GM10266 (cell line): ENCODE results near the gene FBXO40.
A peak's percentile ranks its signal among the peaks of the same experiment; 100 is the strongest.

ENCODE experiments used
- DNase-seq: peaks from one replicate; pipeline ENCODE4 v3.0.0; 2012; ENCODE audit errors: extremely low spot score
- TF ChIP-seq, protein P1 (sequence below): IDR thresholded peaks from 2 replicates; pipeline ENCODE4 v1.5.1; 2012; ENCODE audit warnings: mild to moderate bottlenecking, low read depth; ENCODE audit not compliant: control insufficient read depth, insufficient read depth; ENCODE audit errors: missing control alignments

The FBXO40 gene

DNA sequence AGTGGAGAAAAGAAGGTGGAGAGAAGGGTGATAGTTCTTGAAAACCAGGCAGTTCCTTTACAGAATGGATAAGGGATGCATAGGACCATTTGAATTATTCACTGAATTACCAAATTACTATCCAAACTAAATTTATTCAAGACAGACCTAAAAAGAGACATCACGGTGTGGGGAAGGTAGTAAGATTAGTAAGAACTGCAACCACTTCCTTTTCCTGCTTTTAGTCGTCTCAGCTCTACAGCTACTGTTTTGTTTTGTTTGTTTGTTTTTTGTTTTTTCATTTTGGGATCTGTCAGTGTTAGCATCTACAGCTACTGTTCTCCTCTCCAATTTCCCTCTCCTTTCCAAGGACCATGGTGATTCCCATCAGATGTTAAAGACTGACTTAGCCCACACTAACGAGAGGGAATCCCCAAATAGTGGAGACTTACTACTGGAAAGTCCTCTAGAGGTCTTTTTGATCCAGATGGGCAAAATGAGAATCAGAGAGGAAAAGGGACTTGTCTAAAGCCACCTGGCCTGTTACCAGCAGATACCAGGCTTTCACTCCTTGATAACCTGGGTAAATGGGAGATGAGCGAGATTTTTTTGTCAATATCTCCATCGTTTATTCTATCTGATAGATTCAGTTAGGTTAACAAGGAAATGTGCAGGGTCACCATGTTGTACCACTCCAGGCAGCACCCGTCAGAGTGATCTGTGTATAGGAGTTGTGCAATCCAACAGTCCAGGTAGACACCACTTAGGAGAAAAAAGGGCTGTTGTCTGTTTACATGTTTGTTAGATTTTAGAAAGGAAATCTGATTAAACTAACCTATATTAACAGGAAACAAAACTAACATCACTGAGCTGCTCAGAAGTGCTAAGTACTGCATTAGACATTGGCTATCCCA is 61.6 kb downstream of the FBXO40 start:
- TF ChIP-seq, protein P1, sequence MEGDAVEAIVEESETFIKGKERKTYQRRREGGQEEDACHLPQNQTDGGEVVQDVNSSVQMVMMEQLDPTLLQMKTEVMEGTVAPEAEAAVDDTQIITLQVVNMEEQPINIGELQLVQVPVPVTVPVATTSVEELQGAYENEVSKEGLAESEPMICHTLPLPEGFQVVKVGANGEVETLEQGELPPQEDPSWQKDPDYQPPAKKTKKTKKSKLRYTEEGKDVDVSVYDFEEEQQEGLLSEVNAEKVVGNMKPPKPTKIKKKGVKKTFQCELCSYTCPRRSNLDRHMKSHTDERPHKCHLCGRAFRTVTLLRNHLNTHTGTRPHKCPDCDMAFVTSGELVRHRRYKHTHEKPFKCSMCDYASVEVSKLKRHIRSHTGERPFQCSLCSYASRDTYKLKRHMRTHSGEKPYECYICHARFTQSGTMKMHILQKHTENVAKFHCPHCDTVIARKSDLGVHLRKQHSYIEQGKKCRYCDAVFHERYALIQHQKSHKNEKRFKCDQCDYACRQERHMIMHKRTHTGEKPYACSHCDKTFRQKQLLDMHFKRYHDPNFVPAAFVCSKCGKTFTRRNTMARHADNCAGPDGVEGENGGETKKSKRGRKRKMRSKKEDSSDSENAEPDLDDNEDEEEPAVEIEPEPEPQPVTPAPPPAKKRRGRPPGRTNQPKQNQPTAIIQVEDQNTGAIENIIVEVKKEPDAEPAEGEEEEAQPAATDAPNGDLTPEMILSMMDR: no peak
- peak; percentile 32 for DNase-seq

DNA sequence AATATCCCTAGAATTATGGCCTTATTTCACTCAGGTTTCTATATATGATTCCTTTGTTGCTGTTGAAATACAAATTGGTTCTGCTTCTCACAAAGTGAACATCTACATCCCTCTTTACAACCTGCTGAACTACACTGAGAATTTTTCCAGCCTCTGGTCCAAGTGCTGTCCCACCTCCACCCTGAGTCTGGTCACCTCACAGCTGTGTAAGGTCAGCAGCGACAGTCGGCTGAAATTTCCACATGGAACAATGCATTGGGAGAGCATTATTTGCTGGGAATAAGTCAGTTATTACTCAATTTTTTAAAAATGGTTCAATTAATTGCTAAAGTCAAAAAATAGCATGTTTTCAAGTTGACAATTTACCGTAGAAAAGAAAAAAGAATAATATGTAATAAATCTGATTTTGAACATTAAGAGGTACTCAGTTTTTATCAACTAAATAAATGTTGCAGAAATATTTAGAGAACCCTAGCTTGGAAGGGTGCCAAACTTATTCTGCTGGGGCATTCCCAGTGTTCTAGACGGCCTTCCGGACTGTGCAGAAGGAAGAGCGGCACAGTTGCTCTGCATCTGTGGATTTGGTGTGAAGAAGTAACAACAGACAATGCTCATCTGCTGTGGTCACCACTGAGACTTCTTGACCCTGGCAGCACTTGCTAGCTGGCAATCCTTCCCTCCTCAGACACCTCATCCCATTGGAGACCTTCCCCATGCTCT is 65.7 kb downstream of the FBXO40 start:
- no peak for DNase-seq
- TF ChIP-seq, protein P1: no peak

DNA sequence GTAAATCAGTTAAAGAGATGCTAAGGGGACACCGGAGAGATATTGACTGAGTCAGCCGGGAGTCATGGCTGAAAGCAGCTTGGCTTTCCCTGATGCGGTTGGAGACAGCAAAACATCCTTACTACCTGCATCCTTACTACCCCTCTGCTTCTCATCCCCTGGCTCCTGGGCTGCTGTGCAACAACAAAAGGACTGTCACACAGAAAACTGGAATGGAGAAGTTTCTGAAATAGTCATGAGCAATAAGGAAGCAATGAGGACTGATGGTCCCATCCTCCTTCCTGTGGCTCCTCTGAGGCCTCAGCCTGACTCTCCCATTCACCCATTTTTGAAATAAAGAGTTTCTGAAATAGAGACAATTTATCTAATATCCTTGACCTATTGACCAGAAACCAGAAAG is 66.4 kb downstream of the FBXO40 start:
- TF ChIP-seq, protein P1: no peak
- no peak for DNase-seq

DNA sequence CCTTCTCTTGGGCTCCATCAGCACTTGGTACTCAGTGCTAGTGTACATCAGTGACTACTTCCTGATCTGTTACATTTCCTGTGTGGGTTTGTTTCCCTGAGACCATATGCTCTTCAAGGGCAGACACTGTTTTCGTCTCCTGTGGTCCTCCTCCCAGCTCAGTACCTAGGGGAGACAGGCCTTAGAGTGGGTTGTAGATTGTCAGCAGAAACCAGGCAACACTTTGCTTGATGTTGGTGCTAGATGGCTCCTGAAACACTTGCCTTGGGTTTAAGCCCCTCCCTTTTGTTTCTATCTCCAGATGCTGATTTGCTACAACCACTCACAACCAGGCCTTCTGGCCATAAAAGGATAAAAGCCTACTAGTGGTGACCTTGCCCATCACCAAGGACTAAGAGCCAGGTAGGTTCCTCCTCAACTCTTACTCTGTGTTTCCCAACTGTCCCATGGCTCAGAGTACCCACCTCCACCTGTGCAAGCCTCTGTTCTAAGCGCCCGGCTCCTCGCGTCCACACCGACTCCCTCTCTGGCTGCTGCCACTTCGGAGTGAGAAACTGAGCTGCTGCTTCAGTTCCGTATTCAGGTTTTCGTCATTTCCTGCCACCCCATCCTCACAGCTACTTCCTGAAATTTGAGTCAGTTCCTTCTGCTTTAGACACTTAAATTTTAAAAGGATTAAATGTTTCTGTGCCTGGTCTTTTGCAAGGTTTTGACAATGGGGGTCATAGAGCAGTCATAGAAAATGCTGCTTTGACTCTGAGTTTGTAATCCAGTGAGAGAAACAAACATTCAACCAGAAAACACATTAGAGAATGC is 67.4 kb downstream of the FBXO40 start, which contains the start of gene HCLS1:
TSS of gene HCLS1 (minus strand) at position 548 of the 816 bp plus-strand sequence. CDS start 2,556 bp downstream, outside the sequence.
- TF ChIP-seq, protein P1: no peak
- DNase-seq: peak; percentile 73

DNA sequence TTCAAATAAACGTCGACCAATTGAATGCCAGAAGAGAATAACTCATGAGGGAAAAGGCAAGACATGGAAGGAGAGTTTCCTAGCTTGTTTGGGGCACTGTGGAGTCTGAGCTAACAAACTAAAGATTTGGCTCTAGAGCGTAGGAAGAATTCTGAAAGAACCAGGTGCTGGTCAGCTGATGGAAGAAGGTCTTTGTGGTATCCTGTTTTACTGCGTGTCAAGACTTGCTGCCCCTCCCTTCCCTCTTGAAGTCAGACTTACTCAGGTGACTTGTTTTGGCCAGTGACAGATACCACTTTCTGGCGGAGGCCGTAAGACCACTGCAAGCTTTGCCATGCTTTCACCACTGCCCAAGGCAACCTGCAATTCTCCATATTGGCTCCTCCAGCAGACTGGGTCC is 68.2 kb downstream of the FBXO40 start:
- DNase-seq: no peak

DNA sequence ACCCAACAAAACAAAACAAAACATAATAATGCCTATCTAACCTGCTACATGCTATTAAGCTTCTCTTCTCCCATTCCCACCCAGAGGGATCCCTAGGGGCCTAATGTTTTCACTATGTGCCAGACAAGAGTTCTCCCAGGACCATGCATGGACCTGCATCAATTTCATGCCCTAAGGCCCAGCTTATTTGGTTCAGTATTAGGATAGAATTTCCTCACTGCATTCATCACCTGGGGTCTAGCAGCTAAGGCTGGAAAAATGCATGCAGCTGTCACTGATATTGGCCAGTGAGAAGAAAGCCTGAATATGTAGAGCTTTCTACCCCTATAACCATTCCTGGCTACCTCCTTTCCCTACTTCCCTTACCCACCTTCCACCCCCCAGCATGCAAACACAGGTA is 69.6 kb downstream of the FBXO40 start:
- TF ChIP-seq, protein P1: no peak

More for the DNA sequence above, 68.2 kb downstream of the FBXO40 start:
- TF ChIP-seq, protein P1: no peak

More for the DNA sequence above, 69.6 kb downstream of the FBXO40 start:
- no peak for DNase-seq
